Stomach (tissue), 9 donors: ENCODE results near the gene TFF2. TPM values are rescaled to one million over a fixed set of nuclear protein-coding genes. Genes with fewer than 3 reads are reported as not detected.

Experiments
- DNase-seq, 2 donors: peaks; one replicate each; pipeline versions ENCODE4 v3.0.0 to v3.0.0-alpha.2; 2013 to 2019
- H3K27ac ChIP-seq, 5 donors: fragments of 200-600 bp in 4 of 5; sonication (generic) in 4 of 5; one replicate each; pipeline ENCODE4 v1.5.1; 2013 to 2019; ENCODE audit warnings: mild to moderate bottlenecking in 1 of 5, moderate library complexity in 1 of 5
- H3K27me3 ChIP-seq, 3 donors: fragments of 200-600 bp; sonication (generic); one replicate each; pipeline ENCODE4 v1.5.1; 2017 to 2019; ENCODE audit warnings: mixed run types in 1 of 3
- H3K36me3 ChIP-seq, 4 donors: fragments of 200-600 bp; sonication (generic); 1 replicate in 3 of 4; 2 replicates in 1 of 4; pipeline ENCODE4 v1.5.1; 2016 to 2019
- H3K4me1 ChIP-seq, 4 donors: fragments of 200-600 bp; sonication (generic); one replicate each; pipeline ENCODE4 v1.5.1; 2016 to 2019
- H3K4me3 ChIP-seq, 4 donors: fragments of 200-600 bp; sonication (generic) in 3 of 4; one replicate each; pipeline ENCODE4 v1.5.1; 2016 to 2019; ENCODE audit warnings: mild to moderate bottlenecking in 1 of 4
- H3K9me3 ChIP-seq, 4 donors: fragments of 200-600 bp; sonication (generic); one replicate each; pipeline ENCODE4 v1.5.1; 2016 to 2019
- CTCF ChIP-seq, 7 experiments: fragments of 450-650 bp in 4 of 7; fragments of 200-600 bp in 3 of 7; sonication (generic) in 3 of 7; IDR thresholded peaks; one replicate each; pipeline ENCODE4 v1.5.1; 2016 to 2019; ENCODE audit warnings: antibody characterized with exemption in 7 of 7, control low read depth in 2 of 7, mild to moderate bottlenecking in 1 of 7
- EP300 ChIP-seq: sonication (generic); formaldehyde crosslinking; IDR thresholded peaks from one replicate; pipeline ENCODE4 v1.6.1; 2017; ENCODE audit warnings: antibody characterized with exemption
- POLR2A ChIP-seq, 4 donors: fragments of 450-650 bp; IDR thresholded peaks; one replicate each; pipeline ENCODE4 v1.6.1; 2016; ENCODE audit warnings: antibody characterized with exemption in 4 of 4, control low read depth in 2 of 4, mild to moderate bottlenecking in 1 of 4, moderate library complexity in 1 of 4
- POLR2AphosphoS5 ChIP-seq, 3 donors: sonication (generic); formaldehyde crosslinking; IDR thresholded peaks; one replicate each; pipeline ENCODE4 v1.6.1; 2016; ENCODE audit warnings: antibody characterized with exemption in 3 of 3
- WGBS, 5 donors: extraction: QIAGEN DNeasy Blood & Tissue Kit in 3 of 5; methylation state at CpG; one replicate each; pipeline versions ENCODE4 v1.1.5 to v1.1.7; 2013 to 2018; 5-methylcytosine and 5-hydroxymethylcytosine counted together
- intact Hi-C: fragments of 100-400 bp; cut with DNase I; formaldehyde crosslinking; loops from one replicate; pipeline ENCODE4 v1.15.1; 2023; ENCODE audit warnings: low total_unique reads
- polyA plus RNA-seq, 3 donors: library from polyadenylated mRNA; stranded (reverse); fragments of 200-250 nt; gene quantifications; one replicate each; pipeline ENCODE4 v1.2.3, GENCODE V29; 2013
- total RNA-seq, 5 donors: library from RNA; depleted of rRNA; stranded (reverse); fragments of >200 nt; gene quantifications; one replicate each; pipeline versions ENCODE4 v1.1.0 to v1.2.3, GENCODE V29; 2014 to 2016
- donor health status: healthy with polysubstance abuse.
- donor health status: Bipolar disorder and iron deficiency.
- donor health status: healthy.

Gene TFF2
- total and polyA plus RNA-seq, 8 donors: 2.3 to 2,979 (median 1,062) TPM

GRCh38 chr21:42347601-42348327, 3.0 kb downstream of the TFF2 start:
- peaks cover 0 to 11% (median 2%) of the 10 kb centered on the region in 4 donors for H3K4me1 ChIP-seq
- H3K27me3 ChIP-seq: peaks cover 0 to 18% (median 0%) of the 10 kb centered on the region in 3 donors
- H3K9me3 ChIP-seq: no peaks in the 10 kb centered on the region
- intact Hi-C loops: loop anchor here (10.0 kb wide), 1 partner anchor 97 kb away; no protein-coding TSS in a partner anchor
- 85 to 93% (median 91%) methylated on average over 19 to 30 of the region's 30 CpGs for WGBS, 5 donors
- H3K27ac ChIP-seq: no peak overlapping the region
- no peak for TF ChIP-seq POLR2A (IDR thresholded peaks at IDR 0.05)
- TF ChIP-seq POLR2AphosphoS5 (IDR thresholded peaks at IDR 0.05): peak in 2 of 3 donors; percentile 2 to 10
- H3K4me3 ChIP-seq: peak overlapping the region in 3 of 4 donors; percentile 3 to 26 (median 18)
- DNase-seq: no peak
- no peaks in the 10 kb centered on the region for H3K36me3 ChIP-seq

GRCh38 chr21:42346866-42347600, 3.8 kb downstream of the TFF2 start:
- no peak for DNase-seq

GRCh38 chr21:42346441-42346840, 4.4 kb downstream of the TFF2 start:
- Histone ChIP-seq H3K4me1 (peaks cover 0 to 11% (median 0%) of the 10 kb centered on the region in 4 donors), H3K27ac (no peak overlapping the region), H3K36me3 (no peaks in the 10 kb centered on the region), H3K4me3 (peak overlapping the region in 1 of 4 donors; percentile 18), H3K27me3 (peaks cover 0 to 18% (median 0%) of the 10 kb centered on the region in 3 donors), H3K9me3 (no peaks in the 10 kb centered on the region)
- WGBS, 5 donors: 90 to 95% (median 94%) methylated on average over 9 of the region's 9 CpGs
- TF ChIP-seq CTCF (IDR thresholded peaks at IDR 0.05): no peak
- TF ChIP-seq POLR2A (IDR thresholded peaks at IDR 0.05): no peak
- no peak for TF ChIP-seq POLR2AphosphoS5 (IDR thresholded peaks at IDR 0.05)
- TF ChIP-seq EP300: no peak
- DNase-seq: no peak
- intact Hi-C loops: loop anchor here (10.0 kb wide), 1 partner anchor 98 kb away; no protein-coding TSS in a partner anchor

More at GRCh38 chr21:42346866-42347600, 3.8 kb downstream of the TFF2 start:
- peaks cover 0 to 11% (median 2%) of the 10 kb centered on the region in 4 donors for H3K4me1 ChIP-seq
- H3K27ac ChIP-seq: no peak overlapping the region
- intact Hi-C loops: loop anchor here (10.0 kb wide), 1 partner anchor 98 kb away; no protein-coding TSS in a partner anchor
- 89 to 94% (median 93%) methylated on average over 30 of the region's 30 CpGs for WGBS, 5 donors
- H3K4me3 ChIP-seq: peak overlapping the region in 2 of 4 donors; percentile 18 to 26
- H3K36me3 ChIP-seq: no peaks in the 10 kb centered on the region
- no peaks in the 10 kb centered on the region for H3K9me3 ChIP-seq
- no peak for TF ChIP-seq EP300
- no peak for TF ChIP-seq POLR2A (IDR thresholded peaks at IDR 0.05)
- TF ChIP-seq POLR2AphosphoS5 (IDR thresholded peaks at IDR 0.05): no peak
- no peak for TF ChIP-seq CTCF (IDR thresholded peaks at IDR 0.05)
- peaks cover 0 to 18% (median 0%) of the 10 kb centered on the region in 3 donors for H3K27me3 ChIP-seq

GRCh38 chr21:42344631-42345030, 6.2 kb downstream of the TFF2 start:
- 63 to 86% (median 77%) methylated on average over 4 of the region's 4 CpGs for WGBS, 5 donors
- Histone ChIP-seq H3K27ac (no peak overlapping the region), H3K4me3 (no peak overlapping the region), H3K9me3 (no peaks in the 10 kb centered on the region), H3K27me3 (peaks cover 0 to 18% (median 0%) of the 10 kb centered on the region in 3 donors), H3K36me3 (no peaks in the 10 kb centered on the region), H3K4me1 (no peaks in the 10 kb centered on the region)
- TF ChIP-seq CTCF (IDR thresholded peaks at IDR 0.05) (no peak), EP300 (no peak), POLR2A (IDR thresholded peaks at IDR 0.05) (no peak), POLR2AphosphoS5 (IDR thresholded peaks at IDR 0.05) (no peak)
- no peak for DNase-seq
- intact Hi-C loops: loop anchor here (10.0 kb wide), 1 partner anchor 100 kb away; no protein-coding TSS in a partner anchor
